ENCODE data around the gene OPN1MW. TPM values are rescaled to one million over a fixed set of nuclear protein-coding genes. Genes with fewer than 3 reads are reported as not detected.
"Not testable (repeated sequence)": the region's sequence is repeated elsewhere in the genome, so short reads cannot be mapped to it uniquely, and the experiment has no call there.

The OPN1MW gene
- total RNA-seq (2014; rRNA removed; shearing (Covaris generic); ENCODE audit: low replicate concordance), result not detected in 2 replicates

- DNase-seq (ENCODE audit: low read depth); in situ Hi-C loops (cut with HindIII; ENCODE audit: low pct_unique_long_range_greater_than_20kb, low sequenced_read_pairs): not testable (repeated sequence)
These were observed at the start of gene OPN1MW for GRCh38 chrX:154182296-154182695. TSS of gene OPN1MW (plus strand) at chrX:154182596. CDS start at chrX:154182678, 82 bp downstream.

- DNase-seq (ENCODE audit: low read depth), result peak; percentile 44
- in situ Hi-C loops (cut with HindIII; ENCODE audit: low pct_unique_long_range_greater_than_20kb, low sequenced_read_pairs), result no loop called here
These were observed 46.8 kb upstream of the OPN1MW start for GRCh38 chrX:154135458-154136229.

GRCh38 chrX:154136627-154137161 is 45.7 kb upstream of the OPN1MW start:
- DNase-seq (ENCODE audit: low read depth), result peak; percentile 26
- in situ Hi-C loops (cut with HindIII; ENCODE audit: low pct_unique_long_range_greater_than_20kb, low sequenced_read_pairs), result no loop called here

GRCh38 chrX:154138857-154139256 is 43.5 kb upstream of the OPN1MW start:
- DNase-seq (ENCODE audit: low read depth), result no peak
- in situ Hi-C loops (cut with HindIII; ENCODE audit: low pct_unique_long_range_greater_than_20kb, low sequenced_read_pairs), result no loop called here

- DNase-seq (ENCODE audit: low read depth), result no peak
- in situ Hi-C loops (cut with HindIII; ENCODE audit: low pct_unique_long_range_greater_than_20kb, low sequenced_read_pairs), result no loop called here
These were observed 42.2 kb upstream of the OPN1MW start for GRCh38 chrX:154140206-154140605.

- in situ Hi-C loops (cut with HindIII; ENCODE audit: low pct_unique_long_range_greater_than_20kb, low sequenced_read_pairs), result no loop called here
- DNase-seq (ENCODE audit: low read depth), result no peak
These were observed 41.7 kb upstream of the OPN1MW start for GRCh38 chrX:154140742-154141141.

GRCh38 chrX:154142386-154142785 is 40.0 kb upstream of the OPN1MW start:
- in situ Hi-C loops (cut with HindIII; ENCODE audit: low pct_unique_long_range_greater_than_20kb, low sequenced_read_pairs), result no loop called here
- DNase-seq (ENCODE audit: low read depth), result no peak

- in situ Hi-C loops (cut with HindIII; ENCODE audit: low pct_unique_long_range_greater_than_20kb, low sequenced_read_pairs), result no loop called here
- no peak for DNase-seq (ENCODE audit: low read depth)
These were observed 39.2 kb upstream of the OPN1MW start for GRCh38 chrX:154142950-154143745.

GRCh38 chrX:154144010-154144409 is 38.4 kb upstream of the OPN1MW start, which contains the start of gene OPN1LW:
TSS of gene OPN1LW (plus strand) at chrX:154144243. CDS start at chrX:154144284, 41 bp downstream.
- in situ Hi-C loops (cut with HindIII; ENCODE audit: low pct_unique_long_range_greater_than_20kb, low sequenced_read_pairs); DNase-seq (ENCODE audit: low read depth): not testable (repeated sequence)

- in situ Hi-C loops (cut with HindIII; ENCODE audit: low pct_unique_long_range_greater_than_20kb, low sequenced_read_pairs); DNase-seq (ENCODE audit: low read depth): not testable (repeated sequence)
These were observed 31.4 kb upstream of the OPN1MW start for GRCh38 chrX:154151030-154151429.

GRCh38 chrX:154156221-154156620 is 26.2 kb upstream of the OPN1MW start:
- in situ Hi-C loops (cut with HindIII; ENCODE audit: low pct_unique_long_range_greater_than_20kb, low sequenced_read_pairs); DNase-seq (ENCODE audit: low read depth): not testable (repeated sequence)

GRCh38 chrX:154157207-154157606 is 25.2 kb upstream of the OPN1MW start:
- in situ Hi-C loops (cut with HindIII; ENCODE audit: low pct_unique_long_range_greater_than_20kb, low sequenced_read_pairs), result not testable (repeated sequence)

GRCh38 chrX:154159345-154159744 is 23.1 kb upstream of the OPN1MW start:
- in situ Hi-C loops (cut with HindIII; ENCODE audit: low pct_unique_long_range_greater_than_20kb, low sequenced_read_pairs); DNase-seq (ENCODE audit: low read depth): not testable (repeated sequence)

More at GRCh38 chrX:154157207-154157606, 25.2 kb upstream of the OPN1MW start:
- DNase-seq (ENCODE audit: low read depth), result not testable (repeated sequence)

GRCh38 chrX:154164902-154165301 is 17.5 kb upstream of the OPN1MW start:
- DNase-seq (ENCODE audit: low read depth); in situ Hi-C loops (cut with HindIII; ENCODE audit: low pct_unique_long_range_greater_than_20kb, low sequenced_read_pairs): not testable (repeated sequence)

- DNase-seq (ENCODE audit: low read depth); in situ Hi-C loops (cut with HindIII; ENCODE audit: low pct_unique_long_range_greater_than_20kb, low sequenced_read_pairs): not testable (repeated sequence)
These were observed 14.0 kb upstream of the OPN1MW start for GRCh38 chrX:154168384-154168783.

- in situ Hi-C loops (cut with HindIII; ENCODE audit: low pct_unique_long_range_greater_than_20kb, low sequenced_read_pairs); DNase-seq (ENCODE audit: low read depth): not testable (repeated sequence)
These were observed 9.9 kb upstream of the OPN1MW start for GRCh38 chrX:154172535-154172943.

GRCh38 chrX:154174356-154174755 is 8.0 kb upstream of the OPN1MW start:
- in situ Hi-C loops (cut with HindIII; ENCODE audit: low pct_unique_long_range_greater_than_20kb, low sequenced_read_pairs), result not testable (repeated sequence)

GRCh38 chrX:154183794-154184193 is 1.4 kb downstream of the OPN1MW start:
- DNase-seq (ENCODE audit: low read depth); in situ Hi-C loops (cut with HindIII; ENCODE audit: low pct_unique_long_range_greater_than_20kb, low sequenced_read_pairs): not testable (repeated sequence)

More at GRCh38 chrX:154174356-154174755, 8.0 kb upstream of the OPN1MW start:
- DNase-seq (ENCODE audit: low read depth), result not testable (repeated sequence)

Data from Caki2 (cell line).